ENCODE measurements around the gene LYSMD4.

The LYSMD4 gene

GRCh38 chr15:99716540-99717095 lies 16.6 kb downstream of the LYSMD4 start:
- H3K4me3 ChIP-seq (ENCODE audit: low read depth, low read length), result no peak overlapping the region
- TF ChIP-seq CTCF (IDR thresholded peaks at IDR 0.05; ENCODE audit: low read depth, low read length), result no peak

GRCh38 chr15:99712415-99712814 lies 20.8 kb downstream of the LYSMD4 start:
- no peak for TF ChIP-seq CTCF (IDR thresholded peaks at IDR 0.05; ENCODE audit: low read depth, low read length)
- H3K4me3 ChIP-seq (ENCODE audit: low read depth, low read length), result no peak overlapping the region

GRCh38 chr15:99711625-99712024 lies 21.6 kb downstream of the LYSMD4 start:
- no peak for TF ChIP-seq CTCF (IDR thresholded peaks at IDR 0.05; ENCODE audit: low read depth, low read length)
- no peak overlapping the region for H3K4me3 ChIP-seq (ENCODE audit: low read depth, low read length)

GRCh38 chr15:99709243-99709986 lies 23.8 kb downstream of the LYSMD4 start:
- no peak overlapping the region for H3K4me3 ChIP-seq (ENCODE audit: low read depth, low read length)
- TF ChIP-seq CTCF (IDR thresholded peaks at IDR 0.05; ENCODE audit: low read depth, low read length), result no peak

- no peak overlapping the region for H3K4me3 ChIP-seq (ENCODE audit: low read depth, low read length)
- no peak for TF ChIP-seq CTCF (IDR thresholded peaks at IDR 0.05; ENCODE audit: low read depth, low read length)
Observed at GRCh38 chr15:99708563-99708962, 24.7 kb downstream of the LYSMD4 start.

GRCh38 chr15:99707473-99708270 lies 25.6 kb downstream of the LYSMD4 start:
- TF ChIP-seq CTCF (IDR thresholded peaks at IDR 0.05; ENCODE audit: low read depth, low read length), result no peak

More at GRCh38 chr15:99707473-99708270, 25.6 kb downstream of the LYSMD4 start:
- H3K4me3 ChIP-seq (ENCODE audit: low read depth, low read length), result no peak overlapping the region

Data from WI38 (cell line).